CD14-positive monocyte (primary cell): Measurements from ENCODE around the gene AGO1. TPM values are rescaled to one million over a fixed set of nuclear protein-coding genes. Genes with fewer than 3 reads are reported as not detected.
A peak's percentile ranks its signal among the peaks of the same experiment; 100 is the strongest.

Source experiments
- DNase-seq, 3 donors: peaks; one replicate each; pipeline ENCODE4 v3.0.0-alpha.2; 2011 to 2022
- H2AFZ ChIP-seq: 2 replicates; pipeline ENCODE4 v1.6.0; 2012; ENCODE audit warnings: mild to moderate bottlenecking, low read depth, low read length, inconsistent platforms; ENCODE audit not compliant: insufficient read depth, poor library complexity, severe bottlenecking
- H3K27ac ChIP-seq, 2 donors: 1 replicate in 1 of 2; 2 replicates in 1 of 2; pipeline ENCODE4 v1.5.1; 2012 to 2013; ENCODE audit warnings: low read length in 2 of 2, control low read depth in 1 of 2, inconsistent platforms in 1 of 2, low read depth in 1 of 2, mild to moderate bottlenecking in 1 of 2
- H3K27me3 ChIP-seq, 2 donors: one replicate each; pipeline versions ENCODE4 v1.6.0 to v1.6.1; 2011 to 2013; ENCODE audit warnings: low read length in 2 of 2; ENCODE audit not compliant: control insufficient read depth in 2 of 2, insufficient read depth in 2 of 2
- H3K36me3 ChIP-seq, 2 donors: replicated peaks in 1 of 2; 1 replicate in 1 of 2; 2 replicates in 1 of 2; pipeline versions ENCODE4 v1.5.1 to v1.6.1; 2012 to 2013; ENCODE audit warnings: low read length in 2 of 2, control low read depth in 1 of 2, inconsistent platforms in 1 of 2, mild to moderate bottlenecking in 1 of 2; ENCODE audit not compliant: insufficient read depth in 2 of 2, control insufficient read depth in 1 of 2
- H3K4me1 ChIP-seq, 2 donors: 1 replicate in 1 of 2; 2 replicates in 1 of 2; pipeline versions ENCODE4 v1.5.1 to v1.6.1; 2012 to 2013; ENCODE audit warnings: low read length in 2 of 2, control low read depth in 1 of 2, inconsistent platforms in 1 of 2, mild to moderate bottlenecking in 1 of 2, moderate library complexity in 1 of 2; ENCODE audit not compliant: insufficient read depth in 2 of 2, control insufficient read depth in 1 of 2
- H3K4me2 ChIP-seq: replicated peaks from 2 replicates; pipeline ENCODE3; 2012; ENCODE audit warnings: low read length, moderate library complexity, mild to moderate bottlenecking; ENCODE audit not compliant: poor library complexity, severe bottlenecking; ENCODE audit errors: extremely low read depth
- H3K4me3 ChIP-seq, 3 experiments: fragments of 200-600 bp in 1 of 3; sonication (generic) in 1 of 3; replicated peaks in 1 of 3; 1 replicate in 2 of 3; 2 replicates in 1 of 3; pipeline ENCODE4 v1.5.1; 2011 to 2013; ENCODE audit warnings: low read length in 3 of 3, mild to moderate bottlenecking in 3 of 3, control low read depth in 2 of 3, low read depth in 2 of 3, inconsistent platforms in 1 of 3, moderate library complexity in 1 of 3
- H3K79me2 ChIP-seq: 2 replicates; pipeline ENCODE4 v1.6.0; 2012; ENCODE audit warnings: mild to moderate bottlenecking, control low read depth, inconsistent platforms, low read length, moderate library complexity; ENCODE audit not compliant: insufficient read depth
- H3K9ac ChIP-seq: 2 replicates; pipeline ENCODE4 v1.6.0; 2017; ENCODE audit warnings: low read length, mild to moderate bottlenecking; ENCODE audit not compliant: insufficient read depth, poor library complexity, severe bottlenecking
- H3K9me3 ChIP-seq, 2 donors: replicated peaks in 1 of 2; 1 replicate in 1 of 2; 2 replicates in 1 of 2; pipeline versions ENCODE4 v1.5.1 to v1.6.1; 2012 to 2013; ENCODE audit warnings: low read length in 2 of 2, control low read depth in 1 of 2; ENCODE audit not compliant: control insufficient read depth in 1 of 2, insufficient read depth in 1 of 2
- H4K20me1 ChIP-seq: 2 replicates; pipeline ENCODE4 v1.6.0; 2012; ENCODE audit warnings: mild to moderate bottlenecking, low read length, control low read depth, moderate library complexity; ENCODE audit not compliant: insufficient read depth
- H3K27ac Mint-ChIP-seq, 7 donors: one replicate each; pipeline ENCODE4 v1.8.0; 2020; ENCODE audit warnings: mild to moderate bottlenecking in 7 of 7, mixed read lengths in 7 of 7, moderate library complexity in 6 of 7, inconsistent platforms in 2 of 7
- H3K27me3 Mint-ChIP-seq, 3 donors: one replicate each; pipeline ENCODE4 v1.8.0; 2021 to 2022; ENCODE audit warnings: low read depth in 3 of 3, mild to moderate bottlenecking in 3 of 3, mixed read lengths in 3 of 3, moderate library complexity in 3 of 3, inconsistent platforms in 1 of 3
- H3K36me3 Mint-ChIP-seq, 2 donors: one replicate each; pipeline ENCODE4 v1.8.0; 2020; ENCODE audit warnings: mixed read lengths in 2 of 2, inconsistent platforms in 1 of 2, mild to moderate bottlenecking in 1 of 2
- H3K4me1 Mint-ChIP-seq: one replicate; pipeline ENCODE4 v1.8.0; 2020; ENCODE audit warnings: mild to moderate bottlenecking, mixed read lengths
- H3K4me3 Mint-ChIP-seq, 2 donors: one replicate each; pipeline ENCODE4 v1.8.0; 2020; ENCODE audit warnings: mild to moderate bottlenecking in 2 of 2, mixed read lengths in 2 of 2, moderate library complexity in 1 of 2
- H3K9me3 Mint-ChIP-seq, 7 donors: one replicate each; pipeline ENCODE4 v1.8.0; 2020 to 2022; ENCODE audit warnings: mixed read lengths in 7 of 7, mild to moderate bottlenecking in 6 of 7, moderate library complexity in 6 of 7, inconsistent platforms in 2 of 7
- WGBS: methylation state at CpG from one replicate; pipeline ENCODE4 v1.1.5; 2013; ENCODE audit warnings: missing lambda C conversion rate; ENCODE audit not compliant: insufficient coverage; 5-methylcytosine and 5-hydroxymethylcytosine counted together
- intact Hi-C, 2 donors: fragments of 100-400 bp; cut with micrococcal nuclease; formaldehyde crosslinking; loops; one replicate each; pipeline versions ENCODE4 v1.15.0 to v1.15.1; 2023
- polyA plus RNA-seq, 3 donors: library from polyadenylated mRNA; depleted of rRNA in 1 of 3; unstranded in 2 of 3; stranded (reverse) in 1 of 3; fragments of 300-500 nt in 2 of 3; fragments of >200 nt in 1 of 3; fragmentation: Illumina TruSeq in 2 of 3; gene quantifications; 1 replicate in 2 of 3; 2 replicates in 1 of 3; pipeline ENCODE4 v1.2.3, GENCODE V29; 2012 to 2021
- TF ChIP-seq, protein P1 (sequence below): fragments of 200-600 bp; IDR thresholded peaks from one replicate; pipeline ENCODE4 v1.8.0; 2022; ENCODE audit warnings: antibody characterized with exemption, mild to moderate bottlenecking

Gene AGO1
- polyA plus RNA-seq, 3 donors = 10.9 to 19.4 (median 13.9) TPM

DNA sequence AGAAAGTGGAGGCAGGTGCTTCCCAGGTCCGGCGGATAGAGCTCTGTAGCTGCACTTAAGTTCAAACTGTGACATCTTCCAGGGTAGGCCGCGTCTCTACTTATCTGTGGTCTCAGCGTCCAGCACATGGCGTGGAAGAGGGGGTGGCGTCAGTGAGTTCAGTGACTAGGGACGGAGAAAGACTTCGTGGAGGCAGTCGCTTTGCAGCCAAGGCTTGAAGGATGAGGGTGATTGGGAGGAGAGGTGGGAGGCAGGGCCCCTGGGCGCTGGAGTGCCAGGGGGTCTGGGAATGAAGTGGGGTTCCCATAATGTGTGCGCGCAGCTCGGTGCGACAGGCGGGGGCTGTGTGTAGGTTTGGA lies 444 bp upstream of the AGO1 start:
- peaks cover 50% of the 10 kb centered on the region for H3K79me2 ChIP-seq
- peak overlapping the region; percentile 100 for H3K4me2 ChIP-seq
- H3K27ac ChIP-seq = no peak overlapping the region
- intact Hi-C loops = loop anchor here in 1 of 2 donors (5.0 kb wide), 1 partner anchor 50 kb away; the partner anchor contains the start of gene AGO3
- Mint-ChIP-seq H3K27ac (peak overlapping the region in 4 of 7 donors; percentile 31 to 80 (median 52)), H3K27me3 (peaks cover 0 to 5% (median 1%) of the 10 kb centered on the region in 3 donors), H3K36me3 (peaks cover 0 to 2% of the 10 kb centered on the region in 2 donors), H3K4me1 (peaks cover 47% of the 10 kb centered on the region), H3K4me3 (peak overlapping the region; percentile 53 to 69), H3K9me3 (no peaks in the 10 kb centered on the region)
- H3K9ac ChIP-seq = no peak overlapping the region
- DNase-seq = no peak
- peaks cover 34% of the 10 kb centered on the region for H4K20me1 ChIP-seq
- no peaks in the 10 kb centered on the region for H3K9me3 ChIP-seq
- H2AFZ ChIP-seq = no peak overlapping the region
- 73% methylated on average over 11 of the region's 16 CpGs for WGBS
- H3K4me1 ChIP-seq = peaks cover 46 to 48% of the 10 kb centered on the region in 2 donors
- peak overlapping the region in 1 of 3 experiments; percentile 98 for H3K4me3 ChIP-seq
- H3K27me3 ChIP-seq = no peaks in the 10 kb centered on the region
- no peaks in the 10 kb centered on the region for H3K36me3 ChIP-seq
- TF ChIP-seq, protein P1, sequence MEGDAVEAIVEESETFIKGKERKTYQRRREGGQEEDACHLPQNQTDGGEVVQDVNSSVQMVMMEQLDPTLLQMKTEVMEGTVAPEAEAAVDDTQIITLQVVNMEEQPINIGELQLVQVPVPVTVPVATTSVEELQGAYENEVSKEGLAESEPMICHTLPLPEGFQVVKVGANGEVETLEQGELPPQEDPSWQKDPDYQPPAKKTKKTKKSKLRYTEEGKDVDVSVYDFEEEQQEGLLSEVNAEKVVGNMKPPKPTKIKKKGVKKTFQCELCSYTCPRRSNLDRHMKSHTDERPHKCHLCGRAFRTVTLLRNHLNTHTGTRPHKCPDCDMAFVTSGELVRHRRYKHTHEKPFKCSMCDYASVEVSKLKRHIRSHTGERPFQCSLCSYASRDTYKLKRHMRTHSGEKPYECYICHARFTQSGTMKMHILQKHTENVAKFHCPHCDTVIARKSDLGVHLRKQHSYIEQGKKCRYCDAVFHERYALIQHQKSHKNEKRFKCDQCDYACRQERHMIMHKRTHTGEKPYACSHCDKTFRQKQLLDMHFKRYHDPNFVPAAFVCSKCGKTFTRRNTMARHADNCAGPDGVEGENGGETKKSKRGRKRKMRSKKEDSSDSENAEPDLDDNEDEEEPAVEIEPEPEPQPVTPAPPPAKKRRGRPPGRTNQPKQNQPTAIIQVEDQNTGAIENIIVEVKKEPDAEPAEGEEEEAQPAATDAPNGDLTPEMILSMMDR = no peak

DNA sequence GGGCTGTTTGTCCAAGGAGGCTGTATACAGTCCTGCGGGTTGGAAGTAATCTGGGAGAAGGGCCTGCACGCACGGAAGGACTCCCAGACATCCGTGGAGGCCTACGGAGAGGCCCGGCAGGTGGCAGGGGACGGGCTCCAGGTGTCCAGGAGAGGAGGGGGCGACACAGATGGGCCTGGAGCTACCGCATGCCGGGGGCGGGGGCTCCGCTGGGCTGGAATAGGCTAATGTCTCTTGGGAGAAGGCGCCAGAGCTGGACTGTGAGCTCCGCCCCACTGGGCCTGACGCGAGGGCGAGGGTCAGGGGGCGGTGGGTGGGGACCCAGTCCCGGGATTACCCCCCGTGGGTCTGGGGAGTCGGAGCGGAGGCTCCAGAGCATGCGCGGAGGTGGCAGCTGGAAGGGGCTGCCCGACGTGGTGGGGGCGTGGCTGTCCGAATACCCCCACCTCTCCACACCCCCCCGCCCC lies 659 bp downstream of the AGO1 start:
- Mint-ChIP-seq H3K27ac (peak overlapping the region; percentile 76 to 93 (median 88)), H3K4me3 (peak overlapping the region; percentile 95), H3K9me3 (no peaks in the 10 kb centered on the region), H3K27me3 (peaks cover 0 to 5% (median 1%) of the 10 kb centered on the region in 3 donors), H3K4me1 (peaks cover 58% of the 10 kb centered on the region), H3K36me3 (peaks cover 5 to 10% of the 10 kb centered on the region in 2 donors)
- Histone ChIP-seq H3K27me3 (no peaks in the 10 kb centered on the region), H3K4me2 (peak overlapping the region; percentile 100), H3K36me3 (peaks cover 4 to 5% of the 10 kb centered on the region in 2 donors), H3K4me3 (peak overlapping the region; percentile 94 to 98 (median 95)), H4K20me1 (peaks cover 38% of the 10 kb centered on the region), H2AFZ (peak overlapping the region; percentile 84), H3K4me1 (peaks cover 57 to 59% of the 10 kb centered on the region in 2 donors), H3K27ac (peak overlapping the region; percentile 43 to 87), H3K79me2 (peaks cover 59% of the 10 kb centered on the region), H3K9ac (peak overlapping the region; percentile 92), H3K9me3 (no peaks in the 10 kb centered on the region)
- under 1% methylated on average over 17 of the region's 29 CpGs for WGBS
- TF ChIP-seq, protein P1 = no peak
- DNase-seq = no peak
- intact Hi-C loops = loop anchor here in 1 of 2 donors (5.0 kb wide), 1 partner anchor 49 kb away; the partner anchor contains the start of gene AGO3
